K562 (cell line): ENCODE results near the gene FAM110D.

Experiments
- ETV5 ChIP-seq: sonication (generic); formaldehyde crosslinking; IDR thresholded peaks from 2 replicates; pipeline ENCODE4 v1.4.0; 2020; ENCODE audit warnings: low read depth, mild to moderate bottlenecking, missing genetic modification reagents
- KLF13 ChIP-seq: fragments of 450-650 bp; IDR thresholded peaks from 2 replicates; pipeline ENCODE4 v1.6.1; 2016; ENCODE audit warnings: missing genetic modification characterization, low read depth, mild to moderate bottlenecking, missing compliant biosample characterization, moderate library complexity, borderline replicate concordance
- POLR2A ChIP-seq: fragments of 450-650 bp; conservative IDR thresholded peaks from 2 replicates; pipeline ENCODE4 v1.6.1; 2016
- SETDB1 ChIP-seq: IDR thresholded peaks from one replicate; pipeline ENCODE4 v1.6.1; 2012; ENCODE audit warnings: low read length, control low read depth, inconsistent platforms
- SPI1 ChIP-seq: IDR thresholded peaks from 2 replicates; pipeline ENCODE4 v1.6.1; 2011; ENCODE audit warnings: low read depth, low read length, control low read depth, borderline replicate concordance
- TAF1 ChIP-seq: IDR thresholded peaks from 2 replicates; pipeline ENCODE4 v1.6.1; 2011; ENCODE audit warnings: mild to moderate bottlenecking, low read length, moderate library complexity; ENCODE audit not compliant: insufficient read depth, control insufficient read depth, severe bottlenecking; ENCODE audit errors: extremely low read depth
- TEAD1 ChIP-seq, 2 experiments: fragments of 450-650 bp in 1 of 2; sonication (generic) in 1 of 2; formaldehyde crosslinking; IDR thresholded peaks; 2 replicates each; pipeline versions ENCODE4 v1.4.0 to v1.8.0; 2020 to 2022; ENCODE audit warnings: mild to moderate bottlenecking in 2 of 2, missing genetic modification reagents in 1 of 2
- TGIF2 ChIP-seq: sonication (generic); formaldehyde crosslinking; IDR thresholded peaks from 2 replicates; pipeline ENCODE4 v1.8.1; 2022; ENCODE audit warnings: mild to moderate bottlenecking, missing genetic modification reagents, moderate library complexity
- TF ChIP-seq, protein P1 (sequence below), 3 experiments: IDR thresholded peaks in 2 of 3; conservative IDR thresholded peaks in 1 of 3; 2 replicates each; pipeline ENCODE4 v1.5.1; 2011 to 2012; ENCODE audit warnings: low read length in 3 of 3, mild to moderate bottlenecking in 3 of 3, control low read depth in 2 of 3, improper control_type of control experiment in 1 of 3, inconsistent platforms in 1 of 3, low read depth in 1 of 3, mixed read lengths in 1 of 3, moderate library complexity in 1 of 3; ENCODE audit not compliant: insufficient read depth in 2 of 3
- TF ChIP-seq, protein P2 (sequence below): fragments of 250-450 bp; sonication (Bioruptor Pico); IDR thresholded peaks from 2 replicates; pipeline ENCODE4 v1.4.0; 2020; ENCODE audit warnings: mild to moderate bottlenecking
- TF ChIP-seq, protein P3 (sequence below): conservative IDR thresholded peaks from 2 replicates; pipeline ENCODE4 v1.6.1; 2011; ENCODE audit warnings: low read depth, mild to moderate bottlenecking, low read length; ENCODE audit not compliant: control insufficient read depth
- TF ChIP-seq, protein P4 (sequence below): fragments of 250-450 bp; sonication (Bioruptor Pico); IDR thresholded peaks from 2 replicates; pipeline ENCODE4 v1.8.0; 2021; ENCODE audit warnings: borderline replicate concordance, mild to moderate bottlenecking, moderate library complexity; ENCODE audit not compliant: poor library complexity, severe bottlenecking

DNA sequence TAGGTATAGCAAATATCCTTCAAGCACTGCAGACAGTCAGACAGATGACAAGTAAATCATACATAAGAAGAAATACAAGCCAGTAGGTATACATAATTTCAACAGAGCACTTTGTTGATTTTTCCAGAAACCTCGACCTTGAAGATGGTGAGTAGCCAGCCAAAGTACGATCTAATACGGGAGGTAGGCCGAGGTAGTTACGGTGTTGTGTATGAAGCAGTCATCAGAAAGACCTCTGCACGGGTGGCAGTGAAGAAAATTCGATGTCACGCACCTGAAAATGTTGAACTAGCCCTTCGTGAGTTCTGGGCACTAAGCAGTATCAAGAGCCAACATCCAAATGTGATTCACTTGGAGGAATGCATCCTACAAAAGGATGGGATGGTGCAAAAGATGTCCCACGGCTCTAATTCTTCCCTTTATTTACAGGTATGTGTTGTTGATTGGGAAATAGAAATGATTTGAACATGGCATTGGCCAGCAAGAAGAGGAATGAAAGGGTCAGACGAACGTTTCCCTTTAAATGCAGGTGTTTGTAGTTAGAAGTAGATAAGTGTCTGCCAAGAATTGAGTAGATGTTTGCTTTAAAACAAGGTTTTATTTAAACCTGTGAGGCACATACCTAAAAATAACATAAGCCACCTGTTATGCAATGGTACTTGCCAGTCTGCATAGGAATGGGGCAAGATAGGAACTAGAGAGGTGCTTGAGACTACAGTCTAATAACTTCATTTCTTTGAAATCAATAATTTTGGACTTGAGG, 44.5 kb upstream of the FAM110D start:
- TF ChIP-seq TGIF2 (CRISPR knock-in tag) (no peak), ETV5 (CRISPR knock-in tag) (no peak), SETDB1 (no peak), KLF13 (no peak), TEAD1 (CRISPR knock-in tag; IDR thresholded peaks at IDR 0.05) (no peak), SPI1 (no peak), POLR2A (no peak), TAF1 (no peak)
- TF ChIP-seq, protein P1, sequence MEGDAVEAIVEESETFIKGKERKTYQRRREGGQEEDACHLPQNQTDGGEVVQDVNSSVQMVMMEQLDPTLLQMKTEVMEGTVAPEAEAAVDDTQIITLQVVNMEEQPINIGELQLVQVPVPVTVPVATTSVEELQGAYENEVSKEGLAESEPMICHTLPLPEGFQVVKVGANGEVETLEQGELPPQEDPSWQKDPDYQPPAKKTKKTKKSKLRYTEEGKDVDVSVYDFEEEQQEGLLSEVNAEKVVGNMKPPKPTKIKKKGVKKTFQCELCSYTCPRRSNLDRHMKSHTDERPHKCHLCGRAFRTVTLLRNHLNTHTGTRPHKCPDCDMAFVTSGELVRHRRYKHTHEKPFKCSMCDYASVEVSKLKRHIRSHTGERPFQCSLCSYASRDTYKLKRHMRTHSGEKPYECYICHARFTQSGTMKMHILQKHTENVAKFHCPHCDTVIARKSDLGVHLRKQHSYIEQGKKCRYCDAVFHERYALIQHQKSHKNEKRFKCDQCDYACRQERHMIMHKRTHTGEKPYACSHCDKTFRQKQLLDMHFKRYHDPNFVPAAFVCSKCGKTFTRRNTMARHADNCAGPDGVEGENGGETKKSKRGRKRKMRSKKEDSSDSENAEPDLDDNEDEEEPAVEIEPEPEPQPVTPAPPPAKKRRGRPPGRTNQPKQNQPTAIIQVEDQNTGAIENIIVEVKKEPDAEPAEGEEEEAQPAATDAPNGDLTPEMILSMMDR (IDR thresholded peaks at IDR 0.05 in 2 of 3, conservative IDR thresholded peaks at IDR 0.05 in 1 of 3; ENCODE audit: insufficient read depth in 2 of 3, low read depth in 1 of 3, low read length in 3 of 3), result no peak
- TF ChIP-seq, protein P2, sequence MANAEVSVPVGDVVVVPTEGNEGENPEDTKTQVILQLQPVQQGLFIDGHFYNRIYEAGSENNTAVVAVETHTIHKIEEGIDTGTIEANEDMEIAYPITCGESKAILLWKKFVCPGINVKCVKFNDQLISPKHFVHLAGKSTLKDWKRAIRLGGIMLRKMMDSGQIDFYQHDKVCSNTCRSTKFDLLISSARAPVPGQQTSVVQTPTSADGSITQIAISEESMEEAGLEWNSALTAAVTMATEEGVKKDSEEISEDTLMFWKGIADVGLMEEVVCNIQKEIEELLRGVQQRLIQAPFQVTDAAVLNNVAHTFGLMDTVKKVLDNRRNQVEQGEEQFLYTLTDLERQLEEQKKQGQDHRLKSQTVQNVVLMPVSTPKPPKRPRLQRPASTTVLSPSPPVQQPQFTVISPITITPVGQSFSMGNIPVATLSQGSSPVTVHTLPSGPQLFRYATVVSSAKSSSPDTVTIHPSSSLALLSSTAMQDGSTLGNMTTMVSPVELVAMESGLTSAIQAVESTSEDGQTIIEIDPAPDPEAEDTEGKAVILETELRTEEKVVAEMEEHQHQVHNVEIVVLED (CRISPR knock-in tag), result no peak
- TF ChIP-seq, protein P3, sequence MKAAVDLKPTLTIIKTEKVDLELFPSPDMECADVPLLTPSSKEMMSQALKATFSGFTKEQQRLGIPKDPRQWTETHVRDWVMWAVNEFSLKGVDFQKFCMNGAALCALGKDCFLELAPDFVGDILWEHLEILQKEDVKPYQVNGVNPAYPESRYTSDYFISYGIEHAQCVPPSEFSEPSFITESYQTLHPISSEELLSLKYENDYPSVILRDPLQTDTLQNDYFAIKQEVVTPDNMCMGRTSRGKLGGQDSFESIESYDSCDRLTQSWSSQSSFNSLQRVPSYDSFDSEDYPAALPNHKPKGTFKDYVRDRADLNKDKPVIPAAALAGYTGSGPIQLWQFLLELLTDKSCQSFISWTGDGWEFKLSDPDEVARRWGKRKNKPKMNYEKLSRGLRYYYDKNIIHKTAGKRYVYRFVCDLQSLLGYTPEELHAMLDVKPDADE, result no peak
- TF ChIP-seq, protein P4, sequence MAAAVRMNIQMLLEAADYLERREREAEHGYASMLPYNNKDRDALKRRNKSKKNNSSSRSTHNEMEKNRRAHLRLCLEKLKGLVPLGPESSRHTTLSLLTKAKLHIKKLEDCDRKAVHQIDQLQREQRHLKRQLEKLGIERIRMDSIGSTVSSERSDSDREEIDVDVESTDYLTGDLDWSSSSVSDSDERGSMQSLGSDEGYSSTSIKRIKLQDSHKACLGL, result no peak
